Keratinocyte (primary cell): Measurements from ENCODE around the gene IFI27. TPM values are rescaled to one million over a fixed set of nuclear protein-coding genes. Genes with fewer than 3 reads are reported as not detected.

Source experiments
- DNase-seq: peaks from one replicate; pipeline ENCODE4 v3.0.0-alpha.2; 2011; ENCODE audit warnings: low read depth, missing footprints, low spot score
- FAIRE-seq: peaks from 2 replicates; lab custom pipeline; 2011; peaks lifted over from hg19 to GRCh38; lab: Jason Lieb, UNC
- H2AFZ ChIP-seq: 2 replicates; pipeline ENCODE4 v1.6.0; 2012; ENCODE audit warnings: low read length, control low read depth, inconsistent platforms; ENCODE audit not compliant: control insufficient read depth
- H3K27ac ChIP-seq: 2 replicates; pipeline ENCODE4 v1.5.1; 2011; ENCODE audit warnings: low read length; ENCODE audit not compliant: control insufficient read depth, insufficient read depth
- H3K27me3 ChIP-seq: 3 replicates; pipeline ENCODE4 v1.6.0; 2011; ENCODE audit warnings: low read length; ENCODE audit not compliant: control insufficient read depth, insufficient read depth; ENCODE audit errors: extremely low read depth
- H3K36me3 ChIP-seq, 2 experiments: 2 replicates in 1 of 2; 3 replicates in 1 of 2; pipeline ENCODE4 v1.5.1; 2011; ENCODE audit warnings: low read length in 2 of 2, mild to moderate bottlenecking in 1 of 2; ENCODE audit not compliant: control insufficient read depth in 2 of 2, insufficient read depth in 2 of 2; ENCODE audit errors: extremely low read depth in 1 of 2
- H3K4me1 ChIP-seq: 3 replicates; pipeline ENCODE4 v1.5.1; 2011; ENCODE audit warnings: low read length; ENCODE audit not compliant: control insufficient read depth, insufficient read depth; ENCODE audit errors: extremely low read depth
- H3K4me2 ChIP-seq: 3 replicates; pipeline ENCODE4 v1.6.0; 2011; ENCODE audit warnings: low read depth, low read length; ENCODE audit not compliant: control insufficient read depth, insufficient read depth; ENCODE audit errors: extremely low read depth
- H3K4me3 ChIP-seq, 3 experiments: fragments of 200-600 bp in 1 of 3; sonication (generic) in 1 of 3; 2 replicates in 2 of 3; 3 replicates in 1 of 3; pipeline ENCODE4 v1.5.1; 2011 to 2016; ENCODE audit warnings: low read length in 3 of 3, mild to moderate bottlenecking in 3 of 3, control low read depth in 2 of 3, inconsistent platforms in 1 of 3, low read depth in 1 of 3, mixed read lengths in 1 of 3, mixed run types in 1 of 3, moderate library complexity in 1 of 3; ENCODE audit not compliant: control insufficient read depth in 2 of 3, insufficient read depth in 2 of 3; ENCODE audit errors: extremely low read depth in 1 of 3
- H3K79me2 ChIP-seq: 2 replicates; pipeline ENCODE4 v1.6.0; 2012; ENCODE audit warnings: low read length; ENCODE audit not compliant: control insufficient read depth, insufficient read depth
- H3K9ac ChIP-seq: 3 replicates; pipeline ENCODE4 v1.6.0; 2011; ENCODE audit warnings: low read length; ENCODE audit not compliant: control insufficient read depth, insufficient read depth; ENCODE audit errors: extremely low read depth
- H3K9me1 ChIP-seq: 3 replicates; pipeline ENCODE4 v1.6.0; 2011; ENCODE audit warnings: low read length; ENCODE audit not compliant: control insufficient read depth, insufficient read depth; ENCODE audit errors: extremely low read depth
- H3K9me3 ChIP-seq: 2 replicates; pipeline ENCODE4 v1.5.1; 2012; ENCODE audit warnings: low read depth, low read length; ENCODE audit not compliant: control insufficient read depth
- H4K20me1 ChIP-seq: 3 replicates; pipeline ENCODE4 v1.6.0; 2011; ENCODE audit warnings: low read length; ENCODE audit not compliant: control insufficient read depth, insufficient read depth; ENCODE audit errors: extremely low read depth
- EZH2 ChIP-seq: IDR thresholded peaks from one replicate; pipeline ENCODE4 v1.6.1; 2012; ENCODE audit warnings: inconsistent platforms, mild to moderate bottlenecking, low read length, moderate library complexity
- dilution Hi-C: fragments of 300-500 bp; cut with MboI; formaldehyde crosslinking; loops from one replicate; pipeline ENCODE4 v1.7.0; 2020; ENCODE audit warnings: low sequenced_read_pairs; ENCODE audit not compliant: extremely low pct_ligation_motif_present
- polyA plus RNA-seq, 5 experiments: library from polyadenylated mRNA; depleted of rRNA in 3 of 5; stranded (reverse) in 3 of 5; stranded (forward) in 1 of 5; unstranded in 1 of 5; fragments of >200 nt; gene quantifications; 1 replicate in 1 of 5; 2 replicates in 3 of 5; 3 replicates in 1 of 5; pipeline versions ENCODE4 v1.2.1 to v1.2.3, GENCODE V29; 2011 to 2012; ENCODE audit warnings: missing spikeins in 2 of 5, low read depth in 1 of 5, low replicate concordance in 1 of 5
- TF ChIP-seq, protein P1 (sequence below), 3 experiments: IDR thresholded peaks in 1 of 3; conservative IDR thresholded peaks in 1 of 3; optimal IDR thresholded peaks in 1 of 3; 2 replicates in 2 of 3; 3 replicates in 1 of 3; pipeline versions ENCODE3 to v1.5.1; 2011; ENCODE audit warnings: low read length in 3 of 3, mild to moderate bottlenecking in 3 of 3, moderate library complexity in 2 of 3, control low read depth in 1 of 3, inconsistent platforms in 1 of 3; ENCODE audit not compliant: insufficient read depth in 2 of 3; ENCODE audit errors: extremely low read depth in 1 of 3

IFI27 gene
- polyA plus RNA-seq, 1 donor (not counting 4 experiments of a cell fraction or from before 2014, with no cell fraction given) = 1,132 TPM

GRCh38 chr14:94129758-94130414 lies 19.4 kb downstream of the IFI27 start:
- Histone ChIP-seq H3K9me3 (no peaks in the 10 kb centered on the region), H3K4me3 (peak overlapping the region; percentile 74 to 86 (median 85)), H3K36me3 (peaks cover 0 to 12% of the 10 kb centered on the region in 2 experiments), H4K20me1 (no peaks in the 10 kb centered on the region), H3K4me2 (peak overlapping the region; percentile 98), H3K9ac (peak overlapping the region; percentile 75), H3K27me3 (no peaks in the 10 kb centered on the region), H3K27ac (no peak overlapping the region), H2AFZ (peak overlapping the region; percentile 85), H3K4me1 (peaks cover 16% of the 10 kb centered on the region), H3K9me1 (no peaks in the 10 kb centered on the region), H3K79me2 (no peaks in the 10 kb centered on the region)
- TF ChIP-seq, protein P1, sequence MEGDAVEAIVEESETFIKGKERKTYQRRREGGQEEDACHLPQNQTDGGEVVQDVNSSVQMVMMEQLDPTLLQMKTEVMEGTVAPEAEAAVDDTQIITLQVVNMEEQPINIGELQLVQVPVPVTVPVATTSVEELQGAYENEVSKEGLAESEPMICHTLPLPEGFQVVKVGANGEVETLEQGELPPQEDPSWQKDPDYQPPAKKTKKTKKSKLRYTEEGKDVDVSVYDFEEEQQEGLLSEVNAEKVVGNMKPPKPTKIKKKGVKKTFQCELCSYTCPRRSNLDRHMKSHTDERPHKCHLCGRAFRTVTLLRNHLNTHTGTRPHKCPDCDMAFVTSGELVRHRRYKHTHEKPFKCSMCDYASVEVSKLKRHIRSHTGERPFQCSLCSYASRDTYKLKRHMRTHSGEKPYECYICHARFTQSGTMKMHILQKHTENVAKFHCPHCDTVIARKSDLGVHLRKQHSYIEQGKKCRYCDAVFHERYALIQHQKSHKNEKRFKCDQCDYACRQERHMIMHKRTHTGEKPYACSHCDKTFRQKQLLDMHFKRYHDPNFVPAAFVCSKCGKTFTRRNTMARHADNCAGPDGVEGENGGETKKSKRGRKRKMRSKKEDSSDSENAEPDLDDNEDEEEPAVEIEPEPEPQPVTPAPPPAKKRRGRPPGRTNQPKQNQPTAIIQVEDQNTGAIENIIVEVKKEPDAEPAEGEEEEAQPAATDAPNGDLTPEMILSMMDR (optimal IDR thresholded peaks at IDR 0.05 in 1 of 3, IDR thresholded peaks at IDR 0.05 in 1 of 3, conservative IDR thresholded peaks at IDR 0.05 in 1 of 3; ENCODE audit: extremely low read depth in 1 of 3, insufficient read depth in 2 of 3, low read length in 3 of 3) = no peak
- no peak for TF ChIP-seq EZH2
- FAIRE-seq (no peak), DNase-seq (no peak)
- dilution Hi-C loops = no loop called here

- no peak overlapping the region for H3K4me3 ChIP-seq
- dilution Hi-C loops = no loop called here
- no peaks in the 10 kb centered on the region for H3K79me2 ChIP-seq
- no peak overlapping the region for H3K4me2 ChIP-seq
- H4K20me1 ChIP-seq = no peaks in the 10 kb centered on the region
- H2AFZ ChIP-seq = no peak overlapping the region
- peaks cover 16% of the 10 kb centered on the region for H3K4me1 ChIP-seq
- H3K27ac ChIP-seq = no peak overlapping the region
- H3K9me3 ChIP-seq = no peaks in the 10 kb centered on the region
- FAIRE-seq (peak; percentile 57), DNase-seq (no peak)
- H3K27me3 ChIP-seq = no peaks in the 10 kb centered on the region
- H3K9ac ChIP-seq = no peak overlapping the region
- no peak for TF ChIP-seq EZH2
- TF ChIP-seq, protein P1 (optimal IDR thresholded peaks at IDR 0.05 in 1 of 3, IDR thresholded peaks at IDR 0.05 in 1 of 3, conservative IDR thresholded peaks at IDR 0.05 in 1 of 3; ENCODE audit: extremely low read depth in 1 of 3, insufficient read depth in 2 of 3, low read length in 3 of 3) = peak; percentile 38 to 61 (median 55)
- no peaks in the 10 kb centered on the region for H3K9me1 ChIP-seq
- H3K36me3 ChIP-seq = peaks cover 0 to 6% of the 10 kb centered on the region in 2 experiments
These were observed 21.9 kb downstream of the IFI27 start for GRCh38 chr14:94132285-94132887.
